GM10266 (cell line): ENCODE results near the gene RAB3D.

ENCODE experiments used
- DNase-seq: peaks from one replicate; pipeline ENCODE4 v3.0.0; 2012; ENCODE audit errors: extremely low spot score
- TF ChIP-seq, protein P1 (sequence below): IDR thresholded peaks from 2 replicates; pipeline ENCODE4 v1.5.1; 2012; ENCODE audit warnings: mild to moderate bottlenecking, low read depth; ENCODE audit not compliant: control insufficient read depth, insufficient read depth; ENCODE audit errors: missing control alignments

RAB3D gene

GRCh38 chr19:11373885-11374432 lies 34.5 kb upstream of the RAB3D start:
- DNase-seq: no peak
- TF ChIP-seq, protein P1, sequence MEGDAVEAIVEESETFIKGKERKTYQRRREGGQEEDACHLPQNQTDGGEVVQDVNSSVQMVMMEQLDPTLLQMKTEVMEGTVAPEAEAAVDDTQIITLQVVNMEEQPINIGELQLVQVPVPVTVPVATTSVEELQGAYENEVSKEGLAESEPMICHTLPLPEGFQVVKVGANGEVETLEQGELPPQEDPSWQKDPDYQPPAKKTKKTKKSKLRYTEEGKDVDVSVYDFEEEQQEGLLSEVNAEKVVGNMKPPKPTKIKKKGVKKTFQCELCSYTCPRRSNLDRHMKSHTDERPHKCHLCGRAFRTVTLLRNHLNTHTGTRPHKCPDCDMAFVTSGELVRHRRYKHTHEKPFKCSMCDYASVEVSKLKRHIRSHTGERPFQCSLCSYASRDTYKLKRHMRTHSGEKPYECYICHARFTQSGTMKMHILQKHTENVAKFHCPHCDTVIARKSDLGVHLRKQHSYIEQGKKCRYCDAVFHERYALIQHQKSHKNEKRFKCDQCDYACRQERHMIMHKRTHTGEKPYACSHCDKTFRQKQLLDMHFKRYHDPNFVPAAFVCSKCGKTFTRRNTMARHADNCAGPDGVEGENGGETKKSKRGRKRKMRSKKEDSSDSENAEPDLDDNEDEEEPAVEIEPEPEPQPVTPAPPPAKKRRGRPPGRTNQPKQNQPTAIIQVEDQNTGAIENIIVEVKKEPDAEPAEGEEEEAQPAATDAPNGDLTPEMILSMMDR: no peak

DNA sequence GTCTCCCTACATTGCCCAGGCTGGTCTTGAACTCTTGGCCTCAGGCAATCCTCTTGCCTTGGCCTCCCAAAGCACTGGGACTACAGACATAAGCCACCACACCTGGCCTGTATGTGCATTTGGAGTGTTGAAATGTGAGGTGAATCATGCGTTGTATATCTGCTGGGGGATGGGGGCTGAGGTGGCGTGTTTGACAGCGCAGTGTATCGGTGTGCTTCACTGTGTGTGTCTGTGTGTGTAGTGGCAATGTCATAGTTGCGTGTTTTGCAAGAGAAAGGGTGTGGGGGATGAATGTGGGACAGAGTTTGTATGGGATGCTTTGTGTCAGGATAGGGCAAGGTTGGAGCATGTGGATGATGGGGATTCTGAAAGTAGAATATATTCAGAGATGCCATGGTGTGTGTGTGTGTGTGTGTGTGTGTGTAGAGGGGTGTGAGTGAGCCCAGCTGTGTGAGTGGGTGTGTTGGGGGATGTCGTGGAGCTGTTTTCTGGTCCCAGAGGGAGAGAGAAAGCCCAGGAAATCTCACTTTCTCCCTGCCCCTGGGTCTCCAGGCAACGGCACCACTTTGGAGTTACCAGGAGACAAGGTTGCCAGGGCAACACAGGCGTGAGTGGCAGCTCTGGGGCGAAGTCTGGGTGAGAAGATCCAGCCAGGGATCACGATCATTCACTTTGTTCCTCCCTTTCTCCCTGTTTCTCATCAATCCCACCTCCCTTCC lies 33.9 kb upstream of the RAB3D start:
- TF ChIP-seq, protein P1: no peak
- no peak for DNase-seq

DNA sequence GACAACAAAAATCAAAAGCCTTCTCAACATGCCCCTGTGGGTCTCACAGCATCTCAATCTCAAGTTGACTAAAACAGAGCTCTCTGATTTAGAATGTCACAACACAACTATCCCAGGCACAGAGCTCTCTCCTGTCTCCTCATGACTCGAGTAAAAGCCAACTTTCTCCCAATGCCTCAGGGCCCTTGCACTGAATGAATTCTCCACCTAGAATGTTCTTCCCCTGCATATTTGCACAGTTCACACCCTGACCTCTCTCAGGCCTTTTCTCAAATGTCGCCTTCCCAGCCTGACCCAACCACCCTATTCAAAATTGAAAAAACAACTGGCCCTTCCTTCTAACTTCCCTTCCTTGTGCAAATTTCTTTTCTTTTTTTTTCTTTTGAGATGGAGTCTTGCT lies 31.3 kb upstream of the RAB3D start:
- TF ChIP-seq, protein P1: no peak
- DNase-seq: no peak

DNA sequence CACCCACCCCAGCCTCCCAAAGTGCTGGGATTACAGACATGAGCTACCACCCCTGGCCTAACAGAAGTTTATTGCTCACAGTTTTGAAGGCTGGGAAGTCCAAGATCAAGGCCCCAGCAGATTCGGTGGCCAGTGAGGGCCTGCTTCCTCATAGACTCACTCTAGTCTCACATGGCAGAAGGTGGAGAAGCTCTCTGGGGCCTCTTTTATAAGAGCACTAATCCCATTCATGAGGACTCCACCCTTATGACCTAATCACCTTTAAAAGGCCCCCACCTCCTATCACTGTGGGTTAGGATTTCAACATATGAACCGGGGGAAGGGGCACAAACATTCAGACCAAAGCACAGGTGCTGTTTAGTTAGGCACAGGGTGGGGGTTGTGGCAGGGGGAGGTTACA lies 28.1 kb upstream of the RAB3D start:
- no peak for DNase-seq
- TF ChIP-seq, protein P1: no peak

- TF ChIP-seq, protein P1: no peak
These were observed 26.2 kb upstream of the RAB3D start for GRCh38 chr19:11365557-11366117.

DNA sequence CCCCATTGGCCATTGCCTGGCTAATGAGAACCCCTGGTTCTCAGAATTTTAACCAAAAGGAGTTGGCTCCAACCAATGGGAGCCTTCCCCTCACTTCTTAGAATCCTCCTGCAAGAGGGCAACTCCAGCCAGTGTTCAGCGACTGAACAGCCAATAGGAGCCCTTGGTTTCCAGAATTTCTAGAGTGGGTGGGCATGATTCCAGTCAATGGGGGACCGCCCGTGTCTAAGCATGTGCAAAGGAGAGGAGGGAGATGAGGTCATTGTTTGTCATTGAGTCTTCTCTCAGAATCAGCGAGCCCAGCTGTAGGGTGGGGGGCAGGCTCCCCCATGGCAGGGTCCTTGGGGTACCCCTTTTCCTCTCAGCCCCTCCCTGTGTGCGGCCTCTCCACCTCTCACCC lies 25.5 kb upstream of the RAB3D start:
- TF ChIP-seq, protein P1: no peak
- no peak for DNase-seq

More at GRCh38 chr19:11365557-11366117, 26.2 kb upstream of the RAB3D start:
- no peak for DNase-seq

DNA sequence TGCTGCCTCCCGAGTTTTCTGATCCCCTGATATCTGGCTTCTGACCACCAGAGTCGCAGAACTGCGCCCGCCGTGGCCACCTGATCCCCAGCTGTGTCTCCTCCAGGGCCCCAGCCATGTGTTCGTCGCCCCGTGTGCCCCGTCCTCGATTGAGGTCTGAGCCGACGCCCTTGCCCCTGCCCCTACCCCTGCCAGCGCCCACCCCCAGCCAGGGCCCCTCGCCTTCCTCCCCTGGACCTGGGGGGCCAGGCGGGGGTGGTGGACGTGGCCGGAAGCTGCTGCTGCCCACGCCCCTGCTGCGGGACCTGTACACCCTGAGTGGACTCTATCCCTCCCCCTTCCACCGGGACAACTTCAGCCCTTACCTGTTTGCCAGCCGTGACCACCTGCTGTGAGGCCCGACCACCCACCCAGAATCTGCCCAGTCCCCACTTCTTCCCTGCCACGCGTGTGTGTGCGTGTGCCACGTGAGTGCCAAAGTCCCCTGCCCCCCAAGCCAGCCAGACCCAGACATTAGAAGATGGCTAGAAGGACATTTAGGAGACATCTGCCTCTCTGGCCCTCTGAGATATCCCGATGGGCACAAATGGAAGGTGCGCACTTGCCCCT lies 24.9 kb upstream of the RAB3D start:
- TF ChIP-seq, protein P1: no peak
- DNase-seq: no peak
